Omental fat pad (tissue), 4 donors: ENCODE measurements around the gene PCNX3. TPM values are rescaled to one million over a fixed set of nuclear protein-coding genes. Genes with fewer than 3 reads are reported as not detected.

Experiments
- ATAC-seq: fragments of 150-250 bp; one replicate; pipeline ENCODE4 v1.9.1; 2016; ENCODE audit warnings: mild to moderate bottlenecking, moderate library complexity; ENCODE audit not compliant: low FRiP score
- DNase-seq: peaks from one replicate; pipeline ENCODE4 v3.0.0-alpha.2; 2019; ENCODE audit warnings: low spot score
- CTCF ChIP-seq, 3 donors: fragments of 450-650 bp; IDR thresholded peaks; one replicate each; pipeline ENCODE4 v1.5.1; 2016 to 2017; ENCODE audit warnings: antibody characterized with exemption in 3 of 3, mild to moderate bottlenecking in 3 of 3, moderate library complexity in 2 of 3
- total RNA-seq, 4 donors: library from RNA; depleted of rRNA; stranded (reverse); fragments of >200 nt; gene quantifications; one replicate each; pipeline ENCODE4 v1.1.0, GENCODE V29; 2016

The PCNX3 gene
- total RNA-seq, 4 donors from 2014 or later = 15.8 to 25.1 (median 20.7) TPM

GRCh38 chr11:65641297-65642013, 25.9 kb downstream of the PCNX3 start:
- TF ChIP-seq CTCF (IDR thresholded peaks at IDR 0.05) = no peak
- DNase-seq (no peak), ATAC-seq (no peak)

- DNase-seq (no peak), ATAC-seq (no peak)
- no peak for TF ChIP-seq CTCF (IDR thresholded peaks at IDR 0.05)
Measured at GRCh38 chr11:65642014-65642671, 26.6 kb downstream of the PCNX3 start.

GRCh38 chr11:65643971-65644370, 28.4 kb downstream of the PCNX3 start:
- no peak for ATAC-seq
- no peak for TF ChIP-seq CTCF (IDR thresholded peaks at IDR 0.05)
- DNase-seq = no peak

- DNase-seq (no peak), ATAC-seq (no peak)
- no peak for TF ChIP-seq CTCF (IDR thresholded peaks at IDR 0.05)
Measured at GRCh38 chr11:65644837-65645236, 29.3 kb downstream of the PCNX3 start.

GRCh38 chr11:65645710-65646109, 30.1 kb downstream of the PCNX3 start:
- DNase-seq (no peak), ATAC-seq (no peak)
- TF ChIP-seq CTCF (IDR thresholded peaks at IDR 0.05) = no peak

- no peak for TF ChIP-seq CTCF (IDR thresholded peaks at IDR 0.05)
- DNase-seq (no peak), ATAC-seq (no peak)
Measured at GRCh38 chr11:65646288-65646957, 30.8 kb downstream of the PCNX3 start.
